GM20000 (cell line): ENCODE results near the gene ZNF415.
"Not testable (repeated sequence)": the region's sequence is repeated elsewhere in the genome, so short reads cannot be mapped to it uniquely, and the experiment has no call there.

Source experiments
- DNase-seq: peaks from one replicate; pipeline ENCODE4 v3.0.0; 2012; ENCODE audit warnings: low spot score
- CTCF ChIP-seq: IDR thresholded peaks from 2 replicates; pipeline ENCODE4 v1.5.1; 2012; ENCODE audit warnings: mild to moderate bottlenecking, control low read depth; ENCODE audit errors: extremely low read depth, missing control alignments

Gene ZNF415

GRCh38 chr19:53131085-53131590 is 1.6 kb downstream of the ZNF415 start:
- no peak for TF ChIP-seq CTCF
- no peak for DNase-seq

GRCh38 chr19:53130506-53130905 is 2.2 kb downstream of the ZNF415 start:
- DNase-seq: no peak
- no peak for TF ChIP-seq CTCF

- not testable (repeated sequence) for DNase-seq
Measured at GRCh38 chr19:53126733-53127526, 5.8 kb downstream of the ZNF415 start.

- DNase-seq: no peak
- TF ChIP-seq CTCF: no peak
Measured at GRCh38 chr19:53123400-53123799, 9.3 kb downstream of the ZNF415 start.

- no peak for TF ChIP-seq CTCF
- DNase-seq: no peak
Measured at GRCh38 chr19:53112286-53112685, 20.4 kb downstream of the ZNF415 start.

GRCh38 chr19:53109527-53109926 is 23.2 kb downstream of the ZNF415 start:
- no peak for TF ChIP-seq CTCF

GRCh38 chr19:53103234-53104203 is 29.2 kb downstream of the ZNF415 start, which contains the start of gene ZNF160:
Gene ZNF160, minus strand, starts transcription at chr19:53103422. Its CDS starts 17,146 bp downstream, at chr19:53086276.
- TF ChIP-seq CTCF: no peak
- peak; percentile 100 for DNase-seq

More at GRCh38 chr19:53109527-53109926, 23.2 kb downstream of the ZNF415 start:
- no peak for DNase-seq
